ENCODE results near the gene FAM227B.

GRCh38 chr15:49427372-49427771, 193.2 kb downstream of the FAM227B start:
- TF ChIP-seq CTCF (optimal IDR thresholded peaks at IDR 0.05 in 1 of 3, IDR thresholded peaks at IDR 0.05 in 1 of 3, conservative IDR thresholded peaks at IDR 0.05 in 1 of 3; ENCODE audit: extremely low read depth in 1 of 3, insufficient read depth in 2 of 3, low read length in 3 of 3) (no peak), EZH2 (IDR thresholded peaks at IDR 0.05; ENCODE audit: low read length) (no peak)
